Measurements from ENCODE around the gene ATL2. TPM values are rescaled to one million over a fixed set of nuclear protein-coding genes. Genes with fewer than 3 reads are reported as not detected.
"Not testable (repeated sequence)": the region's sequence is repeated elsewhere in the genome, so short reads cannot be mapped to it uniquely, and the experiment has no call there.

Gene ATL2
- total RNA-seq (2014; rRNA removed; shearing (Covaris generic)), result 66.8 and 68.3 TPM in 2 replicates
- polyA plus RNA-seq (2015; cell fraction: cytosol; rRNA removed), result 35.0 and 49.3 TPM in 2 replicates
- 112 and 143 TPM in 2 replicates for polyA plus RNA-seq (2015; cell fraction: nucleus; rRNA removed)

GRCh38 chr2:38377050-38377828 lies at the start of gene ATL2:
Gene ATL2, minus strand, starts transcription at chr2:38377273. Its CDS starts 13 bp downstream, at chr2:38377260.
- DNase-seq (ENCODE audit: low read depth), result peak; percentile 97

- DNase-seq (ENCODE audit: low read depth), result no peak
Measured at GRCh38 chr2:38423763-38424162, 46.7 kb upstream of the ATL2 start.

DNA sequence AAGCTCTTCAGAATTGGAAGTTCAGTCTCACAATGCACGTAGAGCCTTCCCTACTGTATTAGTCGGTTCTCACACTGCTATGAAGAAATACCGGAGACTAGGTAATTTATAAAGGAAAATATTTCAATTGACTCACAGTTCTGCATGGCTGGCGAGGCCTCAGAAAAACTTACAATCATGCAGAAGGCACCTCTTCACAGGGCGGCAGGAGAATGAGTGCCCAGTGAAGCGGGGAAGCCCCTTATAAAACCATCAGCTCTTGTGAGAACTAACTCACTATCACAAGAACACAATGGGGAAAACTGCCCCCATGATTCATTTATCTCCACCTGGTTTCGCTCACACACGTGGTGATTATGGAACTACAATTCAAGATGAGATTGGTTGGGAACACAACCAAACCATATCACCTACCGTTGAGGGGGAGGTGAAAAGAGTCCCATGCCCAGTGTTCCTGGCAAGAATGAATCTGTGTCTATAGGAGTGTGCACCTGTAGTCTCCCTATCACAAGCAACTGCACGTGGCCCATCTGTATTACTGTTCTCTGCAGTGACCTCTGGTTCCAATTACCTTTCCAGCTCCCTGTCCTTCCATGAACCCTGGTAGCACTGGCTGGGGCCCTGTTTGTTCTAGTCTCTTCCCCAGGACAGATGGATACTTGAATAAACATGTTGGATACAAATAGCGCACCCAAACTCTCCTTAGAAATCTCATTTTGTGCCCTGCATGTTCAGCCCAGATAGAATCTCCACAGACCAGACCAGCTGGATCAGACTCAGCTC lies 44.4 kb upstream of the ATL2 start:
- DNase-seq (ENCODE audit: low read depth), result no peak

DNA sequence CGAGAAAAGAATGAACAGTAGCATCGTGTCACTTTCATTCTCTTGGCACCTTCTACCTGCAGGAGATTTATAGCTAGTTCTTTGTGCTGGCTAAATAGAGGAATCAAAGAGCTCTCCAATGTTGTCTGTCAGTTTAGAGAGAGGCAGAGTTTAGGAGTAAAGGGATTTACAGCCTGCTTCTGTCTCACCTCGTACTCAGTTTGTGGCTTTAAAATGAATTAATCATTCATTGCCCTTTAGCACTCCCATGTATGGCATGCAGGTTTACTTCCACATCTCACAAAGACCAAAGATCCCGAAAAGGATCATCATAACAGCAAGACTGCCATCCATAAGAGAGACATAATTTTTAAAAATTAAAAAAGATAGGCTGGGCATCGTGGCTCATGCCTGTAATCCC lies 42.4 kb upstream of the ATL2 start:
- no peak for DNase-seq (ENCODE audit: low read depth)

DNA sequence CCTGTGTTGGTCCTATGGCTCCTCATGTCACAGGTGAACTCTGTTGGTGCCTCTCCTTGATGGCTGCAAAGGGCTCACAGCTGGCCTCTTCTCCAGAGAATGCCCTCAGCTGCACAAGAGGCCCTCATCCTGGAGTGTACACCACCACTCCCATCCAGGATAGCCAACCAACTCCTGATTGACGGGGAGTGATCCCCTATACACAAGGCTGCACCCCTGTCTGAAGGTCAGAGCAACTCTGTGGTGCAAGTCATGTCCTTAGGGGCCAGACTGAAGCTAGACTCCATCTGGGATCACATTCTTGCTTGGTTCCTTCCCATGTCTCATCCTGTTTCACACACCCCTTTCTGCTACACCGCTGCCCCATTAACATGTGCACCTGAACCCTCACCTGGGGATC lies 41.7 kb upstream of the ATL2 start:
- no peak for DNase-seq (ENCODE audit: low read depth)

DNA sequence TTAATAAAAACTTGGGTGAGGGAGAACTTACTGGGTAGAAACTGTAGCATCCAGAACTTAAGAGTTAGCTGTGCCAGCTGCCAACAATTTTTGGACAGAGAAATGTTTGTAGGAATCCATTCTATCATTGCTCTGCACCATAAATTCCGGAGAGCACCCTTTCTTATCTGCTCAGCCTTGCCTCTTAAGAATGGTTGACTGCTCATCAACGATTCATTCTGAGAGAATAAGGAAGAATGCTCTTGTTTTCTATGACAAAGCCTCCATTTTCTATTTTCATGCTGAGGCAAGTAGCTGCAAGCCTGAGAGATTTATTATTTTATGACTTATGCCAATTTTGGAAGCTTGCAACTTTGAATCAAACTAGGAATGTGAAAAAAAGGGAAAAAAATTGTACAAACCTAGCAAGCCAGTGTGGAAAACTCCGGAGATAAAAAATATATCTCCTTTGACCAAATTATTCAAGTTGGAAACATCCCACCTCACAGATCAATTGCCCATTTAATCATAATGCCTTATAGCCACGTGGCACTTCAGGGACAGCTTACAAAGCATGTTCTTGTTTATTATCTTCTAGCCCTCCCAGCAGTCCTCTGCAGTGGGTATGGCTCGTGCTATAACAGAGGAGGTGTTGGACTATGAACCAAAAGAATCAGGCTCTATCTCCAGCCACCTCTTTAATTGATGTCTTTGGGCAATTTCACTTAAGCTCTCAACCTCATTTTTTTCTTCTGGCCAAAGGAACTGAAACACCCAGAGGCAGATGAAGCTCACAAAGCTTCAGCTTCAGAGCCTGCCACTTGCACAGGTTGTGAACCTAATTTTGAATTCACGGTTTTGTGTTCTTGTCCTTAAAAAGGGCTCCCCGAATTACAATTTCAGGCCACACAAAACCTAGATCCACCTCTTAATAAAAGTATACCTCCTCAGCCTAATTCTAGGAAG lies 40.9 kb upstream of the ATL2 start:
- DNase-seq (ENCODE audit: low read depth), result no peak

- peak; percentile 46 for DNase-seq (ENCODE audit: low read depth)
Measured at GRCh38 chr2:38416296-38417036, 39.4 kb upstream of the ATL2 start.

GRCh38 chr2:38415728-38416291 lies 38.7 kb upstream of the ATL2 start:
- no peak for DNase-seq (ENCODE audit: low read depth)

DNA sequence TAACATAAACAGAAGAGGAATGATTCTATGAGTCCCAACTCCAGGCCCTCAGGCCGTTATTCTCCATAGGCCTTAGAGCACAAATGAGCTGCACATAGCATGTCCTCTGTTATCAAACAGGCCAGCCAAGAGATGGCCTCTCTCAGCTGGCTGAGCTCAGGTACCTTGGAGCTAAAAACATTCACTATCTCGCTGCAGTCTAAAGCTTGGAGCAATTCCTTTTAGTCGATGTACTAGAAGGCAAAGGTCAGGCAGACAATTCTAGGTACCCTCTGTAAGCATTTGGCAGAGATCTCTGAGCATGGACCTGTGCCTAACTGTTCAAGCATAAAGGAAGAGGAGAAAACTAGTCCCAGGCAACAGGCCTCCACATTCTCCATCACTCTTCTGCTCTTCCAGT lies 38.0 kb upstream of the ATL2 start:
- no peak for DNase-seq (ENCODE audit: low read depth)

DNA sequence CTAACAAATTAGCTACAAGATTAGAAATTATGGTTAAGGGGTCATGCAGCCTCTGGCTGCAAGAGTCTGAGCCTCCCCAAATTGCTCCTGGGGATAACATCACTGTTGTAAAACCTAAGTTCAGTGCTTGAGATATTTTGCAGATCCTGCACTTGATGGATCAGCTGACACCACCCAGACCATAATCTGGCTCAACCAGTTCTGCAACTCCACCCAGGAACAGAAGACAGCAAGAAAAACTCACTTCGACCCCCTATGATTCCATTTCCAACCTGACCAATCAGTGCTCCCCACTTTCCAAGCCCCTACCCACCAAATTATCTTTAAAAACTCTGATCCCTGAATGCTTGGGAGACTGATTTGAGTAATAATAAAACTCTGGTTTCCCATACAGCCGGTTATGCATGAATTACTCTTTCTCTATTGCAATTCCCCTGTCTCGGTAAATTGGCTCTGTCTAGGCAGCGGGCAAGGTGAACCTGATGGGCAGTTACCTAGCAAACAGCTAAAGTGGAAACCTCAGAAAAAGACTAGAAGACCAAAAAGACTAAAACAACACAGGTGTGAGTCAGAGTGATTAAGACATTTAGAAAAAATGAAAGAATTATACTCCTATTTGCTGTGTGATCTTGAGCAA lies 35.3 kb upstream of the ATL2 start:
- not testable (repeated sequence) for DNase-seq (ENCODE audit: low read depth)

GRCh38 chr2:38409156-38410102 lies 32.4 kb upstream of the ATL2 start:
- DNase-seq (ENCODE audit: low read depth), result no peak

DNA sequence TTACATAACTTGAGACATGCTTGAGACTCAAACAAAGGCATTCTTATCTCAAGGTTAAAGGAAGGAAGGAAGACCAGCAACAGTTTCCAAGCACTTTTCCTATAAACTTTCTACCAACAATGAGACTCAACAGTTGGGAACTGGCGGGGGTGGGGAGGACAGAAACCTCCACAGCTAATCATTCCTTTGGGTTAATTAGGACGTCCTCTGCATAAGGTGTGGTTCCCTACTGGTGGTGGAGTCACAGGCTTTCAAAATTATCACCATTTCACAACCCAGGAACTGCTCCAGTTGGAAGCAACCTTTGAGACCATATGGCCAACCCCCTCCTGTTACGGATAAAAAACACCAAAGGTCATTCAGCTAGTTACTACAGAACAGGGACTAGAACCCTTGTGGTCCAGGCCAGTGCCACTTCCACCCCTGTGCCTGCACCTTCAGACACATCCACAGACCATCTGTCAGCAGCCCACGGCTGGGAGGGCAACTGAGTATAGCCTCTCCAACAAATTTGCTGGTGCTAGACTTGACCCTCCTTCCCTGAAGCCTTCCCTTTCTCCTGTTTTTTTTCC lies 30.1 kb upstream of the ATL2 start:
- DNase-seq (ENCODE audit: low read depth), result no peak

- DNase-seq (ENCODE audit: low read depth), result no peak
Measured at GRCh38 chr2:38406597-38407110, 29.6 kb upstream of the ATL2 start.

GRCh38 chr2:38405917-38406596 lies 29.0 kb upstream of the ATL2 start:
- DNase-seq (ENCODE audit: low read depth), result no peak

- DNase-seq (ENCODE audit: low read depth), result no peak
Measured at GRCh38 chr2:38400513-38400912, 23.4 kb upstream of the ATL2 start.

GRCh38 chr2:38398739-38399138 lies 21.7 kb upstream of the ATL2 start:
- DNase-seq (ENCODE audit: low read depth), result no peak

DNA sequence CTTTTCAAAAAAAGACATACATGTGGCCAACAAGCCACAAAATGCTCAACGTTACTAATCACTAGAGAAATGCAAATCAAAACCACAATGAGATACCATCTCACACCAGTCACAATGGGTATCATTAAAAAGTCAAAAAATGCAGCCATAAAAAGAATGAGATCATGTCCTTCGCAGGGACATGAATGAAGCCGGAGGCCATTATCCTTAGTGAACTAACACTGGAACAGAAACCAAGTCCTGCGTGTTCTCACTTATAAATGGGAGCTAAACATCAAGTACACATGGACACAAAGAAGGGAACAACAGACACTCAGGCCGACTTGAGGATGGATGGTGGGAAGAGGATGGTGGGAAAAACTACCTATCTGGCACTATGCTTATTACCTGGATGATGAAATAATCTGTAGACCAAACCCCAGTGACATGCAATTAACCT lies 17.8 kb upstream of the ATL2 start:
- peak; percentile 90 for DNase-seq (ENCODE audit: low read depth)

Measured in HT1080 (cell line).